AG09309 (cell line): ENCODE measurements around the gene ENAM.

ENCODE experiments used
- DNase-seq: peaks from one replicate; pipeline ENCODE4 v3.0.0-alpha.2; 2010; ENCODE audit warnings: low read depth
- H3K4me3 ChIP-seq: 2 replicates; pipeline ENCODE4 v1.5.1; 2011; ENCODE audit warnings: mild to moderate bottlenecking, low read depth, low read length, moderate library complexity; ENCODE audit not compliant: control insufficient read depth
- TF ChIP-seq, protein P1 (sequence below): IDR thresholded peaks from 2 replicates; pipeline ENCODE4 v1.5.1; 2011; ENCODE audit warnings: mild to moderate bottlenecking, low read depth, low read length, inconsistent platforms; ENCODE audit not compliant: insufficient read depth, control insufficient read depth; ENCODE audit errors: missing control alignments

The ENAM gene

DNA sequence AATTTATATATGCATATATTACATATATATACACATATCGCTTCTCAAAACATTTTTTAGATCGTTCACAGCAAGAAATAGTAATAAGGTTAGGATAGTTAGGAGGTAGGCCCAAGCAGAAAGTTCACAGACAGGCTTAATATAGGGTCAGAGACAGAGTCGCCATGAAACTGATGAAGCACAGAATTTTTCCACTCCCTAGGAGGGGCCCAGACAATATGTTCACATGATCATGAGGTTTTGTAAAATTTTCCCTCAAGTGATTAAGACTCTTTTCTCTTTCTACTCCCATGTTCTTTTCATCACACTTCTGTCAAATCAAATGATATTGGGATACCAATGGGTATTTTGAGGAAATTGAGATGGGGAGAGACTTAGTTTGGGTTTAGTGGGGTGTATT lies 5.2 kb upstream of the ENAM start:
- DNase-seq = no peak

DNA sequence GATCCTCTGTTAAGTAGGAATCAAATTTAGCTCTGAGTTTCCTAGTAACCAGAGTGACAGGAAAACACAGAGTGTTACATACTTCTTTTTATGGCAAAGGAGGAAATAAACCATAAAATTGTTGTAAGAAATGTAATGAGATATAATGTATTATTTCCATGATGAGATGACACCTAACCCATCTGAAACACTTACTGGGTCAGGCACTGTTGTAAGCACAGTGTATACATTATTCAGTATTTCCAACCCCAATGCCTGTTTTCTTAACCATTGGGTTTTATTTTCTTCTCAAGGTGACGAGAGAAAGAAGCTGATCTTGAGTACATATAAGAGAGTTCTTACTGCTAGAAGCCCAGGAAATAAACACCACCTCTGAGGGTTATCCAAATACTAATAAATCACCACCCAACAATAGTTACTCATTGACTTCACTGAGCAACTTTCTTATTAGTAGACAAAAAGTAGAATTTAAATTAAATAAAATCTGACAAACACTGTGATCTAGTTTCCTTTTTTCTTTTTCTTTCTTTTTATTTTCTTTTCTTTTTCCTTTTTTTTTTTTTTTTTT lies 4.2 kb upstream of the ENAM start:
- no peak overlapping the region for H3K4me3 ChIP-seq
- no peak for DNase-seq
- TF ChIP-seq, protein P1, sequence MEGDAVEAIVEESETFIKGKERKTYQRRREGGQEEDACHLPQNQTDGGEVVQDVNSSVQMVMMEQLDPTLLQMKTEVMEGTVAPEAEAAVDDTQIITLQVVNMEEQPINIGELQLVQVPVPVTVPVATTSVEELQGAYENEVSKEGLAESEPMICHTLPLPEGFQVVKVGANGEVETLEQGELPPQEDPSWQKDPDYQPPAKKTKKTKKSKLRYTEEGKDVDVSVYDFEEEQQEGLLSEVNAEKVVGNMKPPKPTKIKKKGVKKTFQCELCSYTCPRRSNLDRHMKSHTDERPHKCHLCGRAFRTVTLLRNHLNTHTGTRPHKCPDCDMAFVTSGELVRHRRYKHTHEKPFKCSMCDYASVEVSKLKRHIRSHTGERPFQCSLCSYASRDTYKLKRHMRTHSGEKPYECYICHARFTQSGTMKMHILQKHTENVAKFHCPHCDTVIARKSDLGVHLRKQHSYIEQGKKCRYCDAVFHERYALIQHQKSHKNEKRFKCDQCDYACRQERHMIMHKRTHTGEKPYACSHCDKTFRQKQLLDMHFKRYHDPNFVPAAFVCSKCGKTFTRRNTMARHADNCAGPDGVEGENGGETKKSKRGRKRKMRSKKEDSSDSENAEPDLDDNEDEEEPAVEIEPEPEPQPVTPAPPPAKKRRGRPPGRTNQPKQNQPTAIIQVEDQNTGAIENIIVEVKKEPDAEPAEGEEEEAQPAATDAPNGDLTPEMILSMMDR = no peak

More for the DNA sequence above, 5.2 kb upstream of the ENAM start:
- TF ChIP-seq, protein P1 = no peak
- no peak overlapping the region for H3K4me3 ChIP-seq

GRCh38 chr4:70627620-70628019 lies 924 bp upstream of the ENAM start:
- H3K4me3 ChIP-seq = no peak overlapping the region
- TF ChIP-seq, protein P1 = no peak
- DNase-seq = no peak

DNA sequence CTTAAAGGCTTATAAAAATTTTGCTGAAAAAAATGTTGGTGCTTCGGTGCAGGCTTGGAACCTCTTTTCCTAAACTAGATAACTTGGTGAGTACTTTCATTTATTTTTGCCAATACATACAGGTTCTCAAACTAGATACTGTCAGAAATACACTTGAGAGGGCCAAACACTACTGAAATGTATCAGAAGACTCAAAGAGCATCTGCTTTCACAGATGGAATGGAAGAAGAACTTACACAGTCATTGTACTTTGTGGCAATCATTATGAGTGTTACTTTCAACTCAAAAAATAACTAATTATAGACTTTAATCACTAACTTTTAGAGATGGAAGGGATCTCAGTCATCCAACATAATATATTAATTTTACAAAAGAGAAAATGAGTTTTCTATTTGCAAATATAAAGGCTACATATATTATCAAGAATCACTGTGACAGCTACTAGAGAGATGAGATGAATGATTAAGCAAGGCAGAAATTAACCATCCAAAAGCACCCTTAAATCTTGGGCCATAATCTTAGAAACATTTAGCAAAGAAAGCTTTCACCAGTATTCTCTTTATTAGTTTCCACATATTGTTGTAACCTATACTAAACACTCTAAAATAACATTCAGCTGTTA lies 1.0 kb downstream of the ENAM start:
- no peak overlapping the region for H3K4me3 ChIP-seq
- no peak for DNase-seq
- TF ChIP-seq, protein P1 = no peak

- TF ChIP-seq, protein P1 = no peak
- H3K4me3 ChIP-seq = no peak overlapping the region
- DNase-seq = no peak
Measured at GRCh38 chr4:70630162-70630561, 1.6 kb downstream of the ENAM start.

DNA sequence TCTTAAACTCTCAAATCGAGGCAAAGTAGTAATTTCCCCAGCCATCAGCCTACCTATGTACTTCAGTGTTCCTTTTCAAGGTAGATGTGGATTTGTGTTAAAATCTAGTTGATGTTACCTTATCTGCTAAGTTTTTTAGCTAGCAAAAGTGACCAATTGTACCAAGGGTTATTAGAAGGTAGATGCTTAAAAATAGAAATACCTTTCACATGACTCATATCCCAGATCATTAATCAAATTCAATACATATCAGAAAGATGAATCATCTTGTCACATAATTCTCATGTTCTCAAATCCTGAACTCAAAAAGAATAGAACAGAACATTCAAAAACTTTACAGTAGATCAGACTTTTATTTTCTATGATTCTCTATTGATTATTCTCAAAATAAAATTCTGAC lies 3.5 kb downstream of the ENAM start:
- no peak for DNase-seq
- TF ChIP-seq, protein P1 = no peak
- no peak overlapping the region for H3K4me3 ChIP-seq
